ENCODE results near the gene BBS9.
"Not testable (repeated sequence)": the region's sequence is repeated elsewhere in the genome, so short reads cannot be mapped to it uniquely, and the experiment has no call there.

BBS9 gene

DNA sequence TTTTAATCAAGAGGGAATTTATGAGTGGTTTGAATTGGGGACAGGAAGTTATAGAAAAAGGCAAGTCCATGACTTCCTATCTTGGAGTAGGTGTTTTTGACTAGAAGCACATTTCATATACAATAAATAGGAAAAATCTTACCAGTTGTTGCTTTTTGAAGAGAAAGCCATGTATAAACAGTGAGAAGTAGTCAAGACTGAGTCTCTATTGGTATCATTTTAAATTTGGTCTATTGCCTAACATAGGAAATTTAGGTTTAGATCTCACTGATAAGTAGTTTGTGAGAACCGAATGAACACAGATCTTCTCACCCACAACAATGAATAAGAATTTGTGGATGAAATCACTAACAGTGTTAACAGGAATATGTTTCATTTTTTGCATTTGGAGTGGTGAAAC lies 387.2 kb downstream of the BBS9 start:
- H3K36me3 ChIP-seq (ENCODE audit: insufficient read depth, low read length): no peaks in the 10 kb centered on the region
- no peaks in the 10 kb centered on the region for H3K79me2 ChIP-seq (ENCODE audit: insufficient read depth, low read length)
- no peaks in the 10 kb centered on the region for H3K9me2 ChIP-seq (replicated peaks; ENCODE audit: low read depth, low read length)
- H3K9me3 ChIP-seq (ENCODE audit: insufficient read depth, low read depth, low read length): no peaks in the 10 kb centered on the region
- no peaks in the 10 kb centered on the region for H3K4me1 ChIP-seq (ENCODE audit: insufficient read depth, low read length, poor library complexity, severe bottlenecking)
- TF ChIP-seq EZH2phosphoT487 (IDR thresholded peaks at IDR 0.05; ENCODE audit: borderline replicate concordance): no peak
- TF ChIP-seq, protein P1, sequence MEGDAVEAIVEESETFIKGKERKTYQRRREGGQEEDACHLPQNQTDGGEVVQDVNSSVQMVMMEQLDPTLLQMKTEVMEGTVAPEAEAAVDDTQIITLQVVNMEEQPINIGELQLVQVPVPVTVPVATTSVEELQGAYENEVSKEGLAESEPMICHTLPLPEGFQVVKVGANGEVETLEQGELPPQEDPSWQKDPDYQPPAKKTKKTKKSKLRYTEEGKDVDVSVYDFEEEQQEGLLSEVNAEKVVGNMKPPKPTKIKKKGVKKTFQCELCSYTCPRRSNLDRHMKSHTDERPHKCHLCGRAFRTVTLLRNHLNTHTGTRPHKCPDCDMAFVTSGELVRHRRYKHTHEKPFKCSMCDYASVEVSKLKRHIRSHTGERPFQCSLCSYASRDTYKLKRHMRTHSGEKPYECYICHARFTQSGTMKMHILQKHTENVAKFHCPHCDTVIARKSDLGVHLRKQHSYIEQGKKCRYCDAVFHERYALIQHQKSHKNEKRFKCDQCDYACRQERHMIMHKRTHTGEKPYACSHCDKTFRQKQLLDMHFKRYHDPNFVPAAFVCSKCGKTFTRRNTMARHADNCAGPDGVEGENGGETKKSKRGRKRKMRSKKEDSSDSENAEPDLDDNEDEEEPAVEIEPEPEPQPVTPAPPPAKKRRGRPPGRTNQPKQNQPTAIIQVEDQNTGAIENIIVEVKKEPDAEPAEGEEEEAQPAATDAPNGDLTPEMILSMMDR (conservative IDR thresholded peaks at IDR 0.05; ENCODE audit: low read length): no peak
- H2AFZ ChIP-seq (ENCODE audit: low read length): no peak overlapping the region
- no peaks in the 10 kb centered on the region for H3F3A ChIP-seq (ENCODE audit: low read depth)
- H3K4me3 ChIP-seq (ENCODE audit: low read length, poor library complexity, severe bottlenecking): no peak overlapping the region
- no peak overlapping the region for H3K4me2 ChIP-seq (ENCODE audit: low read depth, low read length, poor library complexity, severe bottlenecking)
- H3K9ac ChIP-seq (ENCODE audit: low read depth, low read length, poor library complexity, severe bottlenecking): no peak overlapping the region
- H3K27me3 ChIP-seq (ENCODE audit: insufficient read depth, low read length, poor library complexity, severe bottlenecking): no peaks in the 10 kb centered on the region
- H4K20me1 ChIP-seq (ENCODE audit: insufficient read depth, low read length, poor library complexity, severe bottlenecking): no peaks in the 10 kb centered on the region

DNA sequence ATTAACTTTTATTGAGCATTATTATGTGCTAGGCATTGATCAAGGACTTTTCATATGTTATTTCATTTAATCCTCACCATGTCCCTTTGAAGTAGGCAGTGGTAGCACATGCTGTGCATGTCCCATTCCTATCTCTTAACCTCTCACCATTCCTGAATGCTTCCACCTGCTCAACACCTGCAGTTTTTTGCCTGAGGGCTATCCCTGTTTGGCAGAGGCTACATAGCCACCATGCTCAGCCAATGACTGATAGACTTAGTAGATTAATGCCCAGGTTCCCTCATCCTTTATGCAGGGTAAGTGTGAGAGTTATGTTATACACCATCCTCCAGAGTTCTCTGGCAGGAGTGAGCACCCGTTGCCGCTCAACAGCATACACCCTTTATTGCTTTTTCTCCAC lies 387.8 kb downstream of the BBS9 start:
- H3K9ac ChIP-seq (ENCODE audit: low read depth, low read length, poor library complexity, severe bottlenecking): no peak overlapping the region
- no peaks in the 10 kb centered on the region for H3K4me1 ChIP-seq (ENCODE audit: insufficient read depth, low read length, poor library complexity, severe bottlenecking)
- no peaks in the 10 kb centered on the region for H3K9me3 ChIP-seq (ENCODE audit: insufficient read depth, low read depth, low read length)
- H3K79me2 ChIP-seq (ENCODE audit: insufficient read depth, low read length): no peaks in the 10 kb centered on the region
- no peaks in the 10 kb centered on the region for H4K20me1 ChIP-seq (ENCODE audit: insufficient read depth, low read length, poor library complexity, severe bottlenecking)
- TF ChIP-seq, protein P1 (conservative IDR thresholded peaks at IDR 0.05; ENCODE audit: low read length): no peak
- TF ChIP-seq EZH2phosphoT487 (IDR thresholded peaks at IDR 0.05; ENCODE audit: borderline replicate concordance): no peak
- H2AFZ ChIP-seq (ENCODE audit: low read length): no peak overlapping the region
- H3K9me2 ChIP-seq (replicated peaks; ENCODE audit: low read depth, low read length): no peaks in the 10 kb centered on the region
- no peaks in the 10 kb centered on the region for H3K27me3 ChIP-seq (ENCODE audit: insufficient read depth, low read length, poor library complexity, severe bottlenecking)
- H3K4me3 ChIP-seq (ENCODE audit: low read length, poor library complexity, severe bottlenecking): no peak overlapping the region
- H3F3A ChIP-seq (ENCODE audit: low read depth): no peaks in the 10 kb centered on the region
- H3K36me3 ChIP-seq (ENCODE audit: insufficient read depth, low read length): no peaks in the 10 kb centered on the region
- H3K4me2 ChIP-seq (ENCODE audit: low read depth, low read length, poor library complexity, severe bottlenecking): no peak overlapping the region

DNA sequence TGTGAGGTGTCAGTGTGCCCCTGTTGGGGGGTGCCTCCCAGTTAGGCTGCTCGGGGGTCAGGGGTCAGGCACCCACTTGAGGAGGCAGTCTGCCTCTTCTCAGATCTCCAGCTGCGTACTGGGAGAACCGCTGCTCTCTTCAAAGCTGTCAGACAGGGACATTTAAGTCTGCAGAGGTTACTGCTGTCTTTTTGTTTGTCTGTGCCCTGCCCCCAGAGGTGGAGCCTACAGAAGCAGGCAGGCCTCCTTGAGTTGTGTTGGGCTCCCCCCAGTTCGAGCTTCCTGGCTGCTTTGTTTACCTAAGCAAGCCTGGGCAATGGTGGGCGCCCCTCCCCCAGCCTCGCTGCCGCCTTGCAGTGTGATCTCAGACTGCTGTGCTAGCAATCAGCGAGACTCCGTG lies 397.6 kb downstream of the BBS9 start:
- not testable (repeated sequence) for H4K20me1 ChIP-seq (ENCODE audit: insufficient read depth, low read length, poor library complexity, severe bottlenecking); H3K9ac ChIP-seq (ENCODE audit: low read depth, low read length, poor library complexity, severe bottlenecking); H3K79me2 ChIP-seq (ENCODE audit: insufficient read depth, low read length); H3F3A ChIP-seq (ENCODE audit: low read depth); H3K4me2 ChIP-seq (ENCODE audit: low read depth, low read length, poor library complexity, severe bottlenecking); H3K9me2 ChIP-seq (replicated peaks; ENCODE audit: low read depth, low read length); H2AFZ ChIP-seq (ENCODE audit: low read length); H3K4me3 ChIP-seq (ENCODE audit: low read length, poor library complexity, severe bottlenecking); H3K27me3 ChIP-seq (ENCODE audit: insufficient read depth, low read length, poor library complexity, severe bottlenecking); H3K9me3 ChIP-seq (ENCODE audit: insufficient read depth, low read depth, low read length); H3K4me1 ChIP-seq (ENCODE audit: insufficient read depth, low read length, poor library complexity, severe bottlenecking); H3K36me3 ChIP-seq (ENCODE audit: insufficient read depth, low read length)

DNA sequence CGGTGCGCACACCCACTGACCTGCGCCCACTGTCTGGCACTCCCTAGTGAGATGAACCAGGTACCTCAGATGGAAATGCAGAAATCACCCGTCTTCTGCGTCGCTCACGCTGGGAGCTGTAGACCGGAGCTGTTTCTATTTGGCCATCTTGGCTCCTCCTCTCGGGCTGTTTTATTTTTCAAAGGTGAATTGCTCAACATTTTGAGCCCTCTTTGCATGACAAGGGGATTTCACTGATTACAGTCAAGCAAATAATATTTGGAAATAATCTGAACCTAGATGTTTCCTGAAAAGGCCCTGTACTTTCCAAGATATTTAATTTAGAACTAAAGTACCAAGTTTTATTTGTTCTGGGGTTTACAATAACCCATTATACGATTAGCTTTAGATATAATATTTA lies 398.2 kb downstream of the BBS9 start:
- not testable (repeated sequence) for H3K4me2 ChIP-seq (ENCODE audit: low read depth, low read length, poor library complexity, severe bottlenecking)

More for the DNA sequence above, 398.2 kb downstream of the BBS9 start:
- not testable (repeated sequence) for H3K9me2 ChIP-seq (replicated peaks; ENCODE audit: low read depth, low read length); H3K36me3 ChIP-seq (ENCODE audit: insufficient read depth, low read length); H3F3A ChIP-seq (ENCODE audit: low read depth); H3K9me3 ChIP-seq (ENCODE audit: insufficient read depth, low read depth, low read length); H3K79me2 ChIP-seq (ENCODE audit: insufficient read depth, low read length); H2AFZ ChIP-seq (ENCODE audit: low read length); H4K20me1 ChIP-seq (ENCODE audit: insufficient read depth, low read length, poor library complexity, severe bottlenecking); H3K4me3 ChIP-seq (ENCODE audit: low read length, poor library complexity, severe bottlenecking); H3K27me3 ChIP-seq (ENCODE audit: insufficient read depth, low read length, poor library complexity, severe bottlenecking); H3K4me1 ChIP-seq (ENCODE audit: insufficient read depth, low read length, poor library complexity, severe bottlenecking); H3K9ac ChIP-seq (ENCODE audit: low read depth, low read length, poor library complexity, severe bottlenecking)

Measured in Loucy (cell line).